Suppressor macrophage (primary cell): Measurements from ENCODE around the gene SOBP.
"Not testable (repeated sequence)": the region's sequence is repeated elsewhere in the genome, so short reads cannot be mapped to it uniquely, and the experiment has no call there.

Experiments used
- DNase-seq, 4 experiments: peaks; one replicate each; pipeline ENCODE4 v3.0.0-alpha.2; 2020 to 2022

Gene SOBP

GRCh38 chr6:107488875-107489635 lies 862 bp upstream of the SOBP start:
- DNase-seq, result peak in 2 of 4 experiments; percentile 15 to 40

GRCh38 chr6:107490566-107491137 lies 735 bp downstream of the SOBP start:
- peak in 1 of 4 experiments; percentile 6 for DNase-seq

GRCh38 chr6:107491138-107491609 lies 1.3 kb downstream of the SOBP start:
- peak in 2 of 4 experiments; percentile 20 to 26 for DNase-seq

- DNase-seq, result no peak
Measured at GRCh38 chr6:107491760-107492660, 2.1 kb downstream of the SOBP start.

GRCh38 chr6:107493158-107494057 lies 3.5 kb downstream of the SOBP start:
- peak; percentile 39 to 67 (median 51) for DNase-seq

- peak in 2 of 4 experiments; percentile 7 to 14 for DNase-seq
Measured at GRCh38 chr6:107495196-107495643, 5.3 kb downstream of the SOBP start.

GRCh38 chr6:107495971-107496370 lies 6.1 kb downstream of the SOBP start:
- DNase-seq, result no peak

GRCh38 chr6:107496892-107497684 lies 7.2 kb downstream of the SOBP start:
- DNase-seq, result no peak

GRCh38 chr6:107504270-107505026 lies 14.5 kb downstream of the SOBP start:
- DNase-seq, result peak in 2 of 4 experiments; percentile 14 to 28

GRCh38 chr6:107506145-107506544 lies 16.2 kb downstream of the SOBP start:
- DNase-seq, result no peak

GRCh38 chr6:107509506-107509905 lies 19.6 kb downstream of the SOBP start:
- no peak for DNase-seq

GRCh38 chr6:107510108-107510507 lies 20.2 kb downstream of the SOBP start:
- DNase-seq, result no peak

- DNase-seq, result no peak
Measured at GRCh38 chr6:107511511-107511993, 21.6 kb downstream of the SOBP start.

- DNase-seq, result no peak
Measured at GRCh38 chr6:107513214-107513613, 23.3 kb downstream of the SOBP start.

GRCh38 chr6:107515955-107516354 lies 26.0 kb downstream of the SOBP start:
- DNase-seq, result no peak

GRCh38 chr6:107517274-107517673 lies 27.4 kb downstream of the SOBP start:
- no peak for DNase-seq

- not testable (repeated sequence) for DNase-seq
Measured at GRCh38 chr6:107519224-107519623, 29.3 kb downstream of the SOBP start.

- DNase-seq, result not testable (repeated sequence)
Measured at GRCh38 chr6:107520706-107521105, 30.8 kb downstream of the SOBP start.

GRCh38 chr6:107523054-107523791 lies 33.3 kb downstream of the SOBP start:
- no peak for DNase-seq
